HepG2 (cell line): Measurements from ENCODE around the gene CYBC1. TPM values are rescaled to one million over a fixed set of nuclear protein-coding genes. Genes with fewer than 3 reads are reported as not detected.

Experiments
- CC2D1A ChIP-seq: sonication (generic); formaldehyde crosslinking; IDR thresholded peaks from 2 replicates; pipeline ENCODE4 v1.8.1; 2023; ENCODE audit warnings: mild to moderate bottlenecking, missing genetic modification reagents
- DMAP1 ChIP-seq: IDR thresholded peaks from 2 replicates; pipeline ENCODE4 v1.6.1; 2016
- ETV5 ChIP-seq: IDR thresholded peaks from 2 replicates; pipeline ENCODE4 v1.6.1; 2018; ENCODE audit warnings: missing biosample characterization, missing genetic modification reagents, inconsistent platforms, borderline replicate concordance
- FOXC1 ChIP-seq: sonication (generic); formaldehyde crosslinking; IDR thresholded peaks from 2 replicates; pipeline ENCODE4 v1.8.0; 2022; ENCODE audit warnings: mild to moderate bottlenecking, missing genetic modification reagents, borderline replicate concordance
- HNF4G ChIP-seq, 2 experiments: sonication (generic) in 1 of 2; formaldehyde crosslinking in 1 of 2; IDR thresholded peaks; 2 replicates each; pipeline versions ENCODE4 v1.4.0 to v1.6.1; 2011 to 2020; ENCODE audit warnings: borderline replicate concordance in 2 of 2, low read depth in 2 of 2, mild to moderate bottlenecking in 2 of 2, low read length in 1 of 2, missing genetic modification reagents in 1 of 2, moderate library complexity in 1 of 2
- MBD4 ChIP-seq: IDR thresholded peaks from 2 replicates; pipeline ENCODE4 v1.6.1; 2012; ENCODE audit warnings: low read length, inconsistent platforms, borderline replicate concordance
- NFE2L1 ChIP-seq: sonication (generic); formaldehyde crosslinking; IDR thresholded peaks from 2 replicates; pipeline ENCODE4 v1.4.0; 2020; ENCODE audit warnings: missing genetic modification reagents, mild to moderate bottlenecking, borderline replicate concordance
- RCOR2 ChIP-seq: IDR thresholded peaks from 2 replicates; pipeline ENCODE4 v1.6.1; 2016; ENCODE audit warnings: missing biosample characterization, missing genetic modification reagents
- SAFB2 ChIP-seq: sonication (generic); formaldehyde crosslinking; IDR thresholded peaks from 2 replicates; pipeline ENCODE4 v1.5.1; 2020; ENCODE audit warnings: missing genetic modification reagents, low read depth, mild to moderate bottlenecking, borderline replicate concordance
- SIX1 ChIP-seq: sonication (generic); formaldehyde crosslinking; IDR thresholded peaks from 2 replicates; pipeline ENCODE4 v1.4.0; 2020; ENCODE audit warnings: missing genetic modification reagents, borderline replicate concordance
- SIX4 ChIP-seq: sonication (generic); formaldehyde crosslinking; IDR thresholded peaks from 2 replicates; pipeline ENCODE4 v1.4.0; 2020; ENCODE audit warnings: missing genetic modification reagents
- SOX13 ChIP-seq, 3 experiments: fragments of 450-650 bp in 1 of 3; sonication (generic) in 1 of 3; formaldehyde crosslinking in 1 of 3; IDR thresholded peaks in 2 of 3; conservative IDR thresholded peaks in 1 of 3; 2 replicates each; pipeline versions ENCODE4 v1.5.0 to v1.6.1; 2016 to 2020; ENCODE audit warnings: antibody characterized with exemption in 1 of 3, mild to moderate bottlenecking in 1 of 3, missing compliant biosample characterization in 1 of 3, missing genetic modification reagents in 1 of 3, moderate library complexity in 1 of 3
- SP4 ChIP-seq: sonication (generic); formaldehyde crosslinking; IDR thresholded peaks from 2 replicates; pipeline ENCODE4 v1.8.1; 2023; ENCODE audit warnings: mild to moderate bottlenecking, missing genetic modification reagents
- SRY ChIP-seq: sonication (generic); formaldehyde crosslinking; IDR thresholded peaks from 2 replicates; pipeline ENCODE4 v1.8.0; 2022; ENCODE audit warnings: mild to moderate bottlenecking, missing genetic modification reagents
- TP53 ChIP-seq: sonication (generic); formaldehyde crosslinking; conservative IDR thresholded peaks from 2 replicates; pipeline ENCODE4 v1.4.0; 2020; ENCODE audit warnings: missing genetic modification reagents
- ZKSCAN5 ChIP-seq: sonication (generic); formaldehyde crosslinking; IDR thresholded peaks from 2 replicates; pipeline ENCODE4 v1.5.1; 2020; ENCODE audit warnings: mild to moderate bottlenecking, missing genetic modification reagents
- ZNF256 ChIP-seq: sonication (generic); formaldehyde crosslinking; conservative IDR thresholded peaks from 2 replicates; pipeline ENCODE4 v1.4.0; 2020; ENCODE audit warnings: missing genetic modification reagents
- ZNF260 ChIP-seq: sonication (generic); formaldehyde crosslinking; IDR thresholded peaks from 2 replicates; pipeline ENCODE4 v1.4.0; 2020; ENCODE audit warnings: missing genetic modification reagents, low read depth, mild to moderate bottlenecking, borderline replicate concordance
- ZNF432 ChIP-seq: sonication (generic); formaldehyde crosslinking; IDR thresholded peaks from 2 replicates; pipeline ENCODE4 v1.5.0; 2020; ENCODE audit warnings: missing genetic modification reagents, mild to moderate bottlenecking, borderline replicate concordance
- ZNF484 ChIP-seq: sonication (generic); formaldehyde crosslinking; IDR thresholded peaks from 2 replicates; pipeline ENCODE4 v1.5.1; 2020; ENCODE audit warnings: mild to moderate bottlenecking, low read depth, missing genetic modification reagents, borderline replicate concordance
- ZNF496 ChIP-seq: sonication (generic); formaldehyde crosslinking; IDR thresholded peaks from 2 replicates; pipeline ENCODE4 v1.8.1; 2023; ENCODE audit warnings: mild to moderate bottlenecking, moderate library complexity, missing genetic modification reagents; ENCODE audit not compliant: insufficient replicate concordance
- ZNF546 ChIP-seq: sonication (generic); formaldehyde crosslinking; conservative IDR thresholded peaks from 2 replicates; pipeline ENCODE4 v1.8.1; 2023; ENCODE audit warnings: mild to moderate bottlenecking, missing genetic modification reagents
- ZNF577 ChIP-seq: sonication (generic); formaldehyde crosslinking; IDR thresholded peaks from 2 replicates; pipeline ENCODE4 v1.4.0; 2020; ENCODE audit warnings: mild to moderate bottlenecking, low read depth, missing genetic modification reagents, borderline replicate concordance
- ZNF775 ChIP-seq: sonication (generic); formaldehyde crosslinking; IDR thresholded peaks from 2 replicates; pipeline ENCODE4 v1.4.0; 2020; ENCODE audit warnings: missing genetic modification reagents, mild to moderate bottlenecking, moderate library complexity, borderline replicate concordance
- ZSCAN20 ChIP-seq: sonication (generic); formaldehyde crosslinking; IDR thresholded peaks from 2 replicates; pipeline ENCODE4 v1.4.0; 2020; ENCODE audit warnings: missing genetic modification reagents, mild to moderate bottlenecking, borderline replicate concordance
- polyA plus RNA-seq, 8 experiments: library from polyadenylated mRNA; depleted of rRNA in 3 of 8; stranded (reverse) in 7 of 8; unstranded in 1 of 8; fragments of >200 nt; fragmentation: Illumina TruSeq in 4 of 8; extraction: Trizol in 4 of 8; gene quantifications; 2 replicates each; pipeline versions ENCODE4 v1.2.1 to v1.2.3, GENCODE V29; 2011 to 2016; ENCODE audit warnings: low read depth in 4 of 8, missing spikeins in 1 of 8, mixed read lengths in 1 of 8; ENCODE audit not compliant: insufficient read depth in 1 of 8
- total RNA-seq, 5 experiments: library from RNA; depleted of rRNA; stranded (reverse); fragments of >200 nt; fragmentation: Illumina TruSeq; extraction: Trizol; gene quantifications; 2 replicates each; pipeline ENCODE4 v1.2.3, GENCODE V29; 2016; ENCODE audit warnings: low read depth in 1 of 5
- TF ChIP-seq, protein P1 (sequence below): IDR thresholded peaks from 2 replicates; pipeline ENCODE4 v1.6.1; 2016
- TF ChIP-seq, protein P2 (sequence below): IDR thresholded peaks from 2 replicates; pipeline ENCODE4 v1.6.1; 2018; ENCODE audit warnings: missing genetic modification reagents

Gene CYBC1
- total and polyA plus RNA-seq, 2 of the 13 experiments (the other 11 are each of a cell fraction or from before 2014, with no cell fraction given): 43.4 to 44.1 TPM

DNA sequence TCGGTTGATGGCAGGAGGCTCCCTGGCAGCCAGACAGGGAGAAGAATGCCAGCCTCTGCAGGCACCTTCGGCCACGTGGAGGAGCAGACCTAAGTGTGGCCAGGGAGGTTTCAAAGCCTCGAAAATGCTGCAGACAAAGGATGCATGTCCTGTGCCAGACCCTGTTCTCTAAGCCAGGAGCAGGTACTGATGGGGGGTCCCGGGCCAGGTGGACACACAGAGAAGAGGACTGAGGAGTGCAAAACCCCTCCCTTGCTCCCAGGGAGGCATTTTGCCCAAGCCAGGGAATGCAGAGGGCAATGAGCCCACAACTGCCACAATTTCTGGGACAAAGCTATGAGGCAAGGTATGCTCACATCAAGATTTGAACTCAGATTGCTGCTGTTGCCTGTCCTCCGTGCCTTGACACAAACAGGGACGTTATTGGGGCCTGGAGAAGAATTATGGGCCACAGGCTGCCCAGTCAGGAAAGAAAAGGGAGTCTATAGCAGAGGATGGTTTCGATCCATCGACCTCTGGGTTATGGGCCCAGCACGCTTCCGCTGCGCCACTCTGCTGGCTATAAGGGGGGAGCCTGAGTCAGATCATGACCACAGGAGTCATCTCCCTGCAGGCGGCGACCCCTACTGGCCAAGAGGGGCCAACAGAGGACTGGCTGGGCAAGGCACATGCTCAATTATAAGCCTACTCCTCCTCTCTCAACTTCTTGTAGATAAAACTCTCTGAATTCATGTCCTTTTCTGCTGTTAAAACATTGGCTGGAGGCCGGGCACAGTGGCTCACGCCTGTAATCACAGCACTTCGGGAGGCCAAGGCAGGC is 43.9 kb upstream of the CYBC1 start (continued):
- TF ChIP-seq, protein P1, sequence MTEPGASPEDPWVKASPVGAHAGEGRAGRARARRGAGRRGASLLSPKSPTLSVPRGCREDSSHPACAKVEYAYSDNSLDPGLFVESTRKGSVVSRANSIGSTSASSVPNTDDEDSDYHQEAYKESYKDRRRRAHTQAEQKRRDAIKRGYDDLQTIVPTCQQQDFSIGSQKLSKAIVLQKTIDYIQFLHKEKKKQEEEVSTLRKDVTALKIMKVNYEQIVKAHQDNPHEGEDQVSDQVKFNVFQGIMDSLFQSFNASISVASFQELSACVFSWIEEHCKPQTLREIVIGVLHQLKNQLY: no peak
- TF ChIP-seq ZNF577 (CRISPR knock-in tag) (0 out of 2 replicates have a peak, but pooled peaks have one; percentile 14), NFE2L1 (CRISPR knock-in tag) (0 out of 2 replicates have a peak, but pooled peaks have one; percentile 19), TP53 (0 out of 2 replicates have a peak, but pooled peaks have one; percentile 58), ZNF432 (0 out of 2 replicates have a peak, but pooled peaks have one; percentile 35), CC2D1A (CRISPR knock-in tag) (0 out of 2 replicates have a peak, but pooled peaks have one; percentile 2), RCOR2 (peak; percentile 76), FOXC1 (CRISPR knock-in tag) (peak; percentile 94), ZSCAN20 (CRISPR knock-in tag) (no peak; the same call in 1 of the 2 replicates), ZNF546 (0 out of 2 replicates have a peak, but pooled peaks have one; percentile 78), SAFB2 (CRISPR knock-in tag) (no peak), ZKSCAN5 (CRISPR knock-in tag) (peak; percentile 58; the same call in 1 of the 2 replicates), HNF4G (IDR thresholded peaks at IDR 0.05; ENCODE audit: borderline replicate concordance, low read depth, low read length) (peak; percentile 31; the same call in 1 of the 2 replicates), HNF4G (CRISPR knock-in tag; IDR thresholded peaks at IDR 0.05; ENCODE audit: borderline replicate concordance, low read depth) (peak; percentile 28; the same call in 1 of the 2 replicates), ZNF496 (no peak), ZNF256 (CRISPR knock-in tag) (peak; percentile 81; the same call in 1 of the 2 replicates), ZNF260 (CRISPR knock-in tag) (no peak), SOX13 (IDR thresholded peaks at IDR 0.05) (no peak), SOX13 (CRISPR knock-in tag; conservative IDR thresholded peaks at IDR 0.05 in 1 of 2, IDR thresholded peaks at IDR 0.05 in 1 of 2) (peak in 1 of 2 experiments; percentile 44; a peak in 1 of 4 replicates), MBD4 (no peak), DMAP1 (CRISPR knock-in tag) (peak; percentile 53), SIX1 (CRISPR knock-in tag) (peak; percentile 69; the same call in 1 of the 2 replicates), SRY (CRISPR knock-in tag) (peak; percentile 60; the same call in 1 of the 2 replicates), ZNF484 (CRISPR knock-in tag) (no peak; the same call in 1 of the 2 replicates), ZNF775 (no peak; the same call in 1 of the 2 replicates), SP4 (CRISPR knock-in tag) (peak; percentile 92), SIX4 (CRISPR knock-in tag) (peak; percentile 70; the same call in 1 of the 2 replicates), ETV5 (CRISPR knock-in tag) (peak; percentile 90)
- TF ChIP-seq, protein P2, sequence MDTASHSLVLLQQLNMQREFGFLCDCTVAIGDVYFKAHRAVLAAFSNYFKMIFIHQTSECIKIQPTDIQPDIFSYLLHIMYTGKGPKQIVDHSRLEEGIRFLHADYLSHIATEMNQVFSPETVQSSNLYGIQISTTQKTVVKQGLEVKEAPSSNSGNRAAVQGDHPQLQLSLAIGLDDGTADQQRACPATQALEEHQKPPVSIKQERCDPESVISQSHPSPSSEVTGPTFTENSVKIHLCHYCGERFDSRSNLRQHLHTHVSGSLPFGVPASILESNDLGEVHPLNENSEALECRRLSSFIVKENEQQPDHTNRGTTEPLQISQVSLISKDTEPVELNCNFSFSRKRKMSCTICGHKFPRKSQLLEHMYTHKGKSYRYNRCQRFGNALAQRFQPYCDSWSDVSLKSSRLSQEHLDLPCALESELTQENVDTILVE: peak; percentile 79
